GM12892 (cell line): ENCODE results near the gene LBX1.

Source experiments
- POLR2A ChIP-seq: IDR thresholded peaks from 2 replicates; pipeline ENCODE4 v1.6.1; 2011; ENCODE audit warnings: low read depth, low read length, control low read depth
- POLR2AphosphoS5 ChIP-seq: IDR thresholded peaks from 2 replicates; pipeline ENCODE4 v1.6.1; 2011; ENCODE audit warnings: low read depth, low read length, control low read depth

DNA sequence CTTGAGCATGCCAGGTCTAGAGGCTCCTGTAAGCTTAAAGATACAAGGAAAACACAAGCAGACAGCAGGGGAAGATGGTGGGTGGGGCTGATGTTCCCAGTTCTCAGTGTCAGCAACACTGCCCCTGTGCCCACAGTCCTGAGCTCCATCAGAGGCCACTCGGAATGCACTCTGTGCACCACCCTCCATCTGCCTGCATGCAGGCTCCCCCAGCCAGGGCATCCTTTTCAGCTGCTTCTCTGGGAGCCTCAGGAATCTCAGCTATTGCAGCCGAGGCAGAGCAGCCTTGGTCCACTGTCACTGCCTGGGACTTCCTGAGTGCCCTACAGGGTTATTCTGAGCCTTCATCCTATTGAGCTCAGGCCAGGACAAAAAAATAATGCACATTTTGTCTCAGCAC is 22.2 kb downstream of the LBX1 start:
- TF ChIP-seq POLR2AphosphoS5 (no peak), POLR2A (no peak)
